Activated CD8-positive, alpha-beta memory T cell treated with anti-CD3 and anti-CD28 coated beads for 36 hours (primary cell): ENCODE results near the gene PTPRF. TPM values are rescaled to one million over a fixed set of nuclear protein-coding genes. Genes with fewer than 3 reads are reported as not detected.
"Not testable (repeated sequence)": the region's sequence is repeated elsewhere in the genome, so short reads cannot be mapped to it uniquely, and the experiment has no call there.

Experiments used
- CTCF ChIA-PET: fragments of 350-600 bp; sonication (Branson Sonifier 250); formaldehyde crosslinking; loops from one replicate; lab custom pipeline; 2021; ENCODE audit warnings: antibody characterized with exemption; lab: Charles Lee
- POLR2A ChIA-PET: fragments of 350-600 bp; sonication (Branson Sonifier 250); formaldehyde crosslinking; loops from one replicate; lab custom pipeline; 2021; ENCODE audit warnings: antibody characterized with exemption; lab: Charles Lee
- total RNA-seq, 2 experiments: library from RNA; stranded (reverse); gene quantifications; one replicate each; pipeline ENCODE4 v1.2.3, GENCODE V29; 2021

PTPRF gene
- total RNA-seq, 2 experiments from 2014 or later: 0.67 to 0.86 TPM

DNA sequence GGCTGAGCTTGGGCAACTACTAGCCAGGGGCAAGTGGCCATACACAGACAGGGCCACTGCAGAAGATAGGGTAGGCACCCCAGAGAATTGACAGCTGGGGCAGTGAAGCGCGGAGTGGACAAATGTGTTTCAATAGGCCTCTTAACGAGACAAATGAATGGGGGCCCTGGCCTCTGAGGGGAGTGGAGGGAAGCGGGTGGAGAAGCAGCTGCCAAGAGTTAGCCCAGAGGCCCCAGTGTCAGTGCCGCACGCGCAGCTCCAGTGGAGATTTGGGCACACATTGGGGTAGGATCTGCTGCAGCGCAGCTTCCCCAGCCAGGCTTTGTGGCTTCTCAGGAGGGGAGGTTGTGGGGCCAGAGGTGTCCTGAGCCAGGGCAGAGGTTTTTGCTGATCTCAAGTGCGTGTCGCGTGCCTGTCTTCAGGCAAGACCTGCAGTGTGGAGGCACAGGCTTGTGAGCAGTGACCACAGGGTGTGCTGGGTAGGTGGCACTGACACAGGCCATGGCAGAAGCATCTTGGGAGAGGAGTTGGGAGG lies 16.9 kb downstream of the PTPRF start:
- CTCF ChIA-PET: interaction anchor here (0.8 kb wide), 1 partner anchor 754 kb away, joined by 3 read pairs; no protein-coding TSS in a partner anchor
- POLR2A ChIA-PET: no interaction called here

DNA sequence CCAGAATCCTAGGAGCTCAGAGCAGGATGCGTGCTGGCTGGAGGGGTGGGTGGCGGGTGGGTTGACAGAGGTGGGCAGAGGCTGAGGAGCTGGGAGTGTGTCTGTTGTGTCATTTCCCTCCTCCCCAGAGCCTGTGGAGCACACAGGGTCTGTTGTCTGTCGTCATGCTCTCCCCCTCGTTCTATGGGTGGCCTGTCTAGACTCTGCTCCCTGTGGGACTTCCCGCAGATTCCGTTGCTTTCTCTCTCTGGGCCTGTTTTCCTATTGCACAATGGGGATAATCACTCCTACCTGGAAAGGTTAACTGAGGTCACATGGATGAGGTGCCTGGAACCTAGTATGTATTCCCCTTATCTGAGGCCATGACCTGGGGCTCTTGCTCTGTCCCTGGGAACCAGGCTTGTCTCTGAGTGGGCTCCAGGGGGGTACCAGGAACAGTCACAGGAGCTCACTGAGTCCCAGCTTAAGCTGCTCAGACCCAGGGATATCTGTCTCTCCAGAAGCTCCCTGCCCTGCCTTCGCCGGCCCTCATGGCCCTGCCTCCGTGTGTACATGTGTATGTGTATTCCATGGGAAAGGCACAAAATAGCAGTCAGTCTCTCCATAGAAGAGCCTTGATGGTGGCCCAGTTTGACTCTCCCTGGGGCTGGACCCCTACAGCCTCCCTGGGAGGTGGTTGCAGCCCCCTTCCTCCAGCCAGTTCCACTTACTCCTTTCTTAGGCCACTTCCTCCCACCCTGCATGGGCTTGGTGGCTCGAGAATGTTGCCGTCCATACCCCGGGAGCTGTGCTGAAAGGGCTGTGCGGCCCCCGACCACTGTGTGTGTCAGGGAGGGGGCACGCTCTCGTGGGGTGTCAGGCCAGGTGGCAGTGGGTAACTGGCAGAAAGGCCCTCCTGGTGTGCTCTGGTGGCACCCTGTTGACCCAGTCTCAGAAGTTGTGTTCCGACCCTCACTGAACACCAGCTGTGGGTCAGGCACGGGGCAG lies 17.9 kb downstream of the PTPRF start:
- ChIA-PET CTCF (interaction anchor here (0.6 to 0.8 kb wide), 2 partner anchors 146 to 753 kb away, joined by 3 read pairs; no protein-coding TSS in a partner anchor), POLR2A (no interaction called here)

DNA sequence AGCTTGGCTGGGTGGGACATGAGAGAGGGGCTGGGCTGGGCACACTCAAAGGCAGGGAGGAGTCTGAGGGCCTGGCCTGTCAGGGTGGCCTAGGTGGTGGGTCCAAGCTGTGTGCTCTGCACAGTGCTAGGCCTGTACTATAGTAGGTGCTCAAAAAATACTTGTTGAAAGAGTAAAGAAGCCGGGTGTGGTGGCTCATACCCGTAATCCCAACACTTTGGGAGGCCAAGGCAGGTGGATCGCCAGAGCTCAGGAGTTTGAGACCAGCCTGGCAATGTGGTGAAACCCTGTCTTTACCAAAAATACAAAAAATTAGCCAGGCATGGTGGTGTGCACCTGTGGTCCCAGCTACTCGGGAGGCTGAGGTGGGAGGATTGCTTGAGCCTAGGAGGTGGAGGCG lies 18.7 kb downstream of the PTPRF start:
- POLR2A ChIA-PET: not testable (repeated sequence)

DNA sequence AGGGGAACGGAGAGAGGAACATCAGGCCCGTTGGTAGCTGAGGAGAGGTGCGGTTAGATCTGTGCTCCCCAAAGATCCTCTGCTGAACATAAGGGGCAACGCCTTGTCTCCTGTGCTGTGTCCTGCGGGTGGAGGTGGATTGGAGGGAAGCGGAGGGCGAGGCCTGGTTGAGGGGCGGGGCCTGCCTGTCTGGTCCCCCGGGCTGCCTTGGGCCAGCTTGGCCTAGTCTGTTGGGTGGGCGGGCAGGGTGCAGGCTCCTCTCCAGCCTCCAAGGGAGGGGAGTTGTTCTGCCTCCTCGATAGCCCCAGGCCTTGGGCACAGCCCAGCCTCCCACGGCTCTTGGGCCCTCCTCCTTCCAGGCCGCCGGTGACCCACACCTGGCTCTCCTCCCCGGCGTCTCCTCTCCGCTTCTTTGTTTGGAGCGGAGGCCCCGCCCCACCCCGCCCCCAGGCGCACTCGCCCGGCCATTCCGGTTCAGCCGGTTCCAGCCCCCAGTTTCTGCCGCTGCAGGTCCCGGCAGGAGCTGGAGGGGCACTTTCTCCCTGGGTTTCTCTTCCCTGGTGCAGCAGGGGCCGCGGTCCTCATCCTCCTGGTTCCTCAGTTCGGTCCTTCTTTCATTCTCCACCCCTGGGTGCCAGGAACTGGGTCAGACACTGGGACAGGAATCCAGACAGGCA lies 19.4 kb downstream of the PTPRF start:
- ChIA-PET CTCF (no interaction called here), POLR2A (no interaction called here)

More for the DNA sequence above, 18.7 kb downstream of the PTPRF start:
- CTCF ChIA-PET: interaction anchor here (0.6 kb wide), 1 partner anchor 145 kb away, joined by 3 read pairs; no protein-coding TSS in a partner anchor

DNA sequence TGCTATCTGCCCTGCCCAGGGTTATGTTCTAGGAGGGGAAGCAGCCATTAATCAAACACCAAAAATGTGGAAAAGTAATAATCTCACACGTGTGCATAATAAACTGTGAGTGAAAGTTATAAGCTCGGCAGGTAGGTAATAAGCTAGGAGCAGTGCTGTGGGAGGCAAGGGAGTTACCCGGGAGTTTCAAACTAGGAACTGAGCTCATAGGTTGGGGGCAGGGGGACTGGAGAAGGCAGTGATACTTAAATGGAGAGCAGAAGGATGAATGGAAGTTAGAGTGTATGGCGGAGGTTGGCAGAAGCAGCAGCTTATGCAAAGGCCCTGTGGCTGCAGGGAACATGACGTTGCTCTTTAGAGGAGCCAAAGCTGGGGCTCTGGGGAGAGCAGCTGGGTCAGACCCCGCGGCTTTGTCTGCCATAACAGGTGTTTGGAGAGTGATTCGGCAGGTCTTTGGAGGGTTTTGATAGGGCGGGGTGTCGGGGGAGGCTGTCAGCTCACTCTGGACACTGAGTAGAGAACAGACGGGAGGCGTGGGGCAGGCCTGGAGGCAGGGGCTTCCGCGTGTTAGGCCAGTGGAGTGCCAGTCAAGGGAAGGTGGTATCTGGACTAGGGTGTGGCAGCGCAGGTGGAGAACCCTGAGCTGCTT lies 20.0 kb downstream of the PTPRF start:
- POLR2A ChIA-PET: no interaction called here
- CTCF ChIA-PET: no interaction called here

DNA sequence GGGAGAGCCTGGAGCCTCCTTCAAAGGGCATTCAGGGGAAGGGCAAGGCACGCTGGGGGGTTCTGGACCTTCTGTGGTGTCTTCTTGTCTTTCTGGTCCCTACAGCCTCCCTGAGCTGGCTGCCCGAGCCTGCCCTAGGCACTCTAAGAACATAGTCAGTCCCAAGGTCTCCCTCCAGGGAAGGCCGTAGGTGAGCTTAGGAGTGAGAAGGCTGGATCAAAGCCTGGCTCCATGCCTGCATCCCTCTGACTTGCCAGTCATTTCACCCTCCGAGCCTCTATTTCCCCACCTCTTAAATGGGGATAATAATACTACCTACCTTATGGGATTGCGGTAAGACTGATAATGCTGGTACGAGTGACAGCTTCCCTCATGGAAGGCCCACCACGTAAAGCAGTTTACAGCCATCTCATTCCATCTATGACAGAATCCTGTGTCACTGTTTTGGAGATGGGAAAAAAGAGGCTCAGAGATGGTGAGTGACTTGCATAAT lies 20.8 kb downstream of the PTPRF start:
- CTCF ChIA-PET: interaction anchor here (0.5 kb wide), 1 partner anchor 170 kb away, joined by 3 read pairs; no protein-coding TSS in a partner anchor
- POLR2A ChIA-PET: no interaction called here

DNA sequence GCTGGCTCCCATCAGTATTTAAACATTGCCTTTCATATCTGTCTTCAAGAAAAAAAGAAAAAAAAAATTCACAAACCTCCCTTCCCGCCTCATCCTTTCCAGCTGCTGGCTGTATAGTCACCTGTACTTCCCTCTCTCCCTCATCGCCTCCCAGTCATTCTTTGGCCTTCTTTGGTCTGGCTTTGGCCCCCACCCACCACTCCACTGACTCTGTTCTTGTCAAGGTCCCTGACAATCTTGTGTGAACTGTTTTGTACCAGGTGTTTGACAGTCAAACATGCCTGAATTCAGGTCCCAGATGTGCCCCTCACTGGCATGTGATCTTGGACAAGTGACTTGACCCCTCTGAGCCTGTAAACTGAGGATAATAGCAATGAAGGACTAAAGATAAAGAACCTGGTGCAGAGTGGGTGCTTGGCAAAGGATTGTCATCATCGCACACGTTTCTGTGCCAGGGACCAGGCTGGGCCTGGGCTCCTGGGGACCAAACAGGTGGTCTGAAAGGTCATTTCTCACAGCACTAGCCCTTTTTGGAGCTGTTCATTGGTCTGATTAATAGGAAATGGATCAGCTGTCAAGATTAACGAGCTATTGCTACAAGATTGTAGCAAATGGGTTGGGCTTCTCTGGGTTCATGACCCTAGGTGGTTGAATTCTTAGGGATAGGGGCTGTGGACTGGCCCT lies 21.5 kb downstream of the PTPRF start:
- POLR2A ChIA-PET: no interaction called here
- CTCF ChIA-PET: no interaction called here

DNA sequence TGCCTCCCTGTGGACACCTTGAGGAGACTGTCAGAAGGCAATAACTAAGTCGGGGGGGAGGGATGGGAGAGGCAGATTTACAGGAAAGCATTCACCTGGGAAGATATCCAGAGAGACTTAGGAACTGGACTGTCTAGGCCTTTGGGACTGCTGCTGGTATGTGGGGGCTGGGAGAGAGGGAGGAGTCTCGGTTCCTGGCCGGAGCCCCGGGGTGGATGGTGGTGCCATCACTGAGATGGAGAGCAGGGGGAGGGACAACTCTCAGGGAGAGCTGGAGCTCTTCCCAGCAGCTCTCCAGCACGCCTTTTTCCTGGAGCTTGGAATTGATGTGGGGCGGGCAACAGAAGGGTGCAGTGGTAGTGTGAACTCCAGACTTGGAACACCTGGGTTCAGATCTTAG lies 22.1 kb downstream of the PTPRF start:
- ChIA-PET CTCF (no interaction called here), POLR2A (no interaction called here)

DNA sequence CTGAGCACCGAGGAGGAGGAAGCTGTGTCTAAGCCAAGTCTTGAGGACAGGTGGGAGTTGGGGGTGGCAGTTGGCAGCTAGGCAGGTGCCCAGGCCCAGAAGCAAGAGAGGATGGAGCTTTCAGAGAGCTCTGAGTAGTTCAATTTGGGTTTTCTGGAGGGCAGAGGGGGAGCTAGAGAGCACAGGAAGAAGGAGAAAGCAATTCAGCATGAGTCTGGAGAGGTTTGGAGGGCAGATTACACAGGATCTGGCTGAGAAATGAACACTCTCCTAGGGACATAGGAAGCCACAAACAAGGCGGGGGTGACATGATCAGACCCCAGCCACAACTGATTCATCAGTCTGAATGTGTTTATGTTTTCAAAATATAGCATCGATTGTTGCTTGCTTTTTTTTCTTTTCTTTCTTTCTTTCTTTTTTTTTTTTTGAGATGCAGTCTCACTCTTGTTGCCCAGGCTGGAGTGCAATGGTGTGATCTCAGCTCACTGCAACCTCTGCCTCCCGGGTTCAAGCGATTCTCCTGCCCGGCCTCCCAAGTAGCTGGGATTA lies 23.8 kb downstream of the PTPRF start:
- POLR2A ChIA-PET: no interaction called here

DNA sequence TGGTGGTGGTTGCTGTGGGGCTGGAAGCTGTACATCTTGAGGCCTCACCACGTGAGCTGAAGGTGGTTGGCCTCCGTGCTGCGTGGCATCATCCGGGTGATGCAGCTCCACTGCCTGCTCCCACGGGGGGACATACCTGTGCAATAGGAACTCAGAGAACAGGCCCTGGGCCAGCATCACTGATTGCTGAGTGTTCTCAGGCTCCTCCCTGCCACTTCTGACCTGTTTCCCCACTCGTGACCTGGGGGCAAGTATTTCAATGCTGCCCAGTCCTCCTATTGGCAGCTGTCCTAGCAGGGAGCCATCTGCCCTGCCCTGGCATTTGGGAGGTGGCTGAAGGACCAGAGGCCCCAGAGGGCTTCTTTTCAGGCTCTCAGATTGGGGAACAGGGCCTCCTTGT lies 26.1 kb downstream of the PTPRF start:
- POLR2A ChIA-PET: no interaction called here
- CTCF ChIA-PET: no interaction called here

More for the DNA sequence above, 23.8 kb downstream of the PTPRF start:
- CTCF ChIA-PET: interaction anchor here (0.6 to 1.1 kb wide), 3 partner anchors 12 to 155 kb away, joined by 3 read pairs; no protein-coding TSS in a partner anchor

DNA sequence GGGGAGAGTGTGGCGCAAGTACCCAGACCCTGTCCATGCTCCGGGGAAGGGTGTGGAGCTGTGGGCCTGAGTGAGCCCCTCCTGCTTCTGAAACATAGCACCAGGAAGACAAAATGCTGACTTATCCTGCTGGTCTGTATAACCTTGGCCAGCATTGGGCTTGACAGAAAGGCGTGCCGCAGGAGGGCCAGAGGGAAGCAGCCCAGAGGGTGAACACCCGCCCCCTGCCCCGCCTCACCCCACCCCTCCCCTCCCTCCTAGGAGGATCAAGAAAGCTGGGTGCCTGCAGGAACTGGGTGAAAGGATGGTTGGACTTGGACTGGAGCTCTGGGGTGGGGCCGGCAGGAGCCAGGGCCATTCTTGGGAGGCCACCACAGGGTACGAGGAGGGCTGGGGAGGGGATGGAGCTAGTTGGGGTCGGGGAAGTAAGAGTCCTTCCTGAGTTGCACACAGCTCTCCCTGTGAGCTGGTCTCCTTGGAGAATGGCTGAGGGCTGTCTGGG lies 27.1 kb downstream of the PTPRF start:
- POLR2A ChIA-PET: no interaction called here
- CTCF ChIA-PET: no interaction called here

DNA sequence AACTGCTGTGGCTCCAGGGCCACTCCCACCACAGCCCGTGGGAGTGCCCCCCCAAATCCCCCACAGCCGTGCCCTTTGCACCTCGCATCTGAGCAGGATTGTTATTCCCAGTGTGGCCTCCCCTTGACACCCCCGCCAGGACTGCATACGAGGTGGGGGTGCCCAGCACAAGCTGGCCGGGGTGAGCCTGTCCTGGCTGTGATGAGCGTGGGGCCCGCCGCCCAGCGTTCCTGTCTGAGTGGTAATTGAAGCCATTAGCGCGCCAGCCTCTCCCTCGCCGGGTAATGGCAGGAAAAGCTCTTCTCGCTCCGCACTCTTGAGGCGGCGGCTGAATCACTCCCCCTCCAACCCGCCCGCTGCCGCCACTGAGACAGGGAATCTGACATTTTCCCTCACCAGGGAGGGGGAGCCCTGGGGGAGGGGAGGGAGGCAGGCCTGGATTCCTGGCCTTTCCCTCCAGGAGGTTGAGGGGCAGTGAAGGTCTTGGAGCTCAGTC lies 27.7 kb downstream of the PTPRF start:
- ChIA-PET CTCF (no interaction called here), POLR2A (no interaction called here)

DNA sequence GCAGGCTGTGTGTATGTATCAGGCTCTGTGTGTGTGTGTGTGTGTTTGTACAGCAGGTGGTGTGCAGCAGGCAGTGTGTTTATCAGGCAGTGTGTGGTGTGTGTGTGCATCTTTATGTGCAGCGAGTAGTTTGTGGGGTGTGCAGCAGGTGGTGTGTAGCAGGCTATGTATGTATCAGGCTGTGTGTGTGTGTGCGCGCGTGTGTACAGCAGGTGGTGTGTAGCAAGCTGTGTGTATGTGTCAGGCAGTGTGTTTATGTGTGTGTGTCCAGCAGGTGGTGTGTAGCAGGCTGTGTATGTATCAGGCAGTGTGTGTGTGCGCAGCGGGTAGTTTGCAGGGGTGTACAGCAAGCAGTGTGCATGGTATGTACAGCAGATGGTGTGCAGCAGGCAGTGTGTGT lies 29.0 kb downstream of the PTPRF start:
- POLR2A ChIA-PET: no interaction called here
- CTCF ChIA-PET: no interaction called here

DNA sequence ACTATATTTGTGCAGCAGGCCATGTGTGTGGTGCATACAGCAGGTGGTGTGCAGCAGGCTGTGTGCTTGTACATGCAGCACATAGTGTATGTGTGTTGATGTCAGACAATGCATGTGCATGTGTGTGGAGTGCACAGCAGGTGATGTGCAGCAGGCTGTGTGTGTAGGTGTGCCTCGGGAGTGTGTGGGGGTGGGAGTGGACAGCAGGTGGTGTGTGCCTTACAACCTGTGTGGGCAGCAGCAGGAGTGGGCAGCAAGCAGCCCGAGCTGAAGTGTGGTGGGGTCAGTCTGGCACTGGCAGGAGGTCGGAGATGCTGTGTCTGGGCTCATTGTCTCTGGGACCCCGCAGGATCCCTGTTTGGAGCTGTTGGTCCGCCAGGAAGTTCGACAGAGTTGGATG lies 29.6 kb downstream of the PTPRF start:
- POLR2A ChIA-PET: no interaction called here
- CTCF ChIA-PET: no interaction called here

DNA sequence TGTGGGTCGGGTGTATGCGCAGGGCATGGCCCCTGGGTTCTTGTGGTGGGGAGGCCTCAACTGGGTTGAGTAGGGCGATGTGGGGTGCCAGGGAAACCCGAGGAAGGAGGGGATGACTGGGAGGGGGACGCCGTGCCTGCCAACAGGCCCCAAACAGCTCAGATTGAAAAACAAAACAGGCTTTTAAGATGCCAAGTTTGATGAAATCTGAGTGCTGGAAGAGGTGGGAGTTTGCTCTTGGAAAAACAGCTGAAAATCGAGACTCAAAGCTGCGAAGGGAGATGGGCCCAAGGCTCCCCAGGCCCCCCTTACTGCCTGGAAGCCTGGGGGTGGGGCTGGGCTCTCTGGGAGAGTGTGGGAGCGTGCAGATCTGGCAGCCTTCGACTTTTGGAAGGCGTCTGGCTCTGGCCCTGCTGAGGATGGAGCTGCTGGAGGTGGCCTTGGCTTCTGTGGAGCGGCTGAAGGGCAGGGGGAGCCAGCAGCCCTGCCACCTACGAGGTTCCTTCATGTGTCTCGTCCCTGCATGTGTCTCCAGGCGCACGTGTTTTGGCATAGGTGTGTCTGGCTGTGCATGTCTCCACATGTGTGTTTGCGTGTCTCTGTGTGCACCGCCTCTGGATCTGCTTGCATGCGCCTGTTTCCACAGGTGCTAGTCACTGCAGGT lies 33.3 kb downstream of the PTPRF start:
- ChIA-PET CTCF (interaction anchor here (0.7 kb wide), 1 partner anchor 371 kb away, joined by 3 read pairs; no protein-coding TSS in a partner anchor), POLR2A (no interaction called here)

DNA sequence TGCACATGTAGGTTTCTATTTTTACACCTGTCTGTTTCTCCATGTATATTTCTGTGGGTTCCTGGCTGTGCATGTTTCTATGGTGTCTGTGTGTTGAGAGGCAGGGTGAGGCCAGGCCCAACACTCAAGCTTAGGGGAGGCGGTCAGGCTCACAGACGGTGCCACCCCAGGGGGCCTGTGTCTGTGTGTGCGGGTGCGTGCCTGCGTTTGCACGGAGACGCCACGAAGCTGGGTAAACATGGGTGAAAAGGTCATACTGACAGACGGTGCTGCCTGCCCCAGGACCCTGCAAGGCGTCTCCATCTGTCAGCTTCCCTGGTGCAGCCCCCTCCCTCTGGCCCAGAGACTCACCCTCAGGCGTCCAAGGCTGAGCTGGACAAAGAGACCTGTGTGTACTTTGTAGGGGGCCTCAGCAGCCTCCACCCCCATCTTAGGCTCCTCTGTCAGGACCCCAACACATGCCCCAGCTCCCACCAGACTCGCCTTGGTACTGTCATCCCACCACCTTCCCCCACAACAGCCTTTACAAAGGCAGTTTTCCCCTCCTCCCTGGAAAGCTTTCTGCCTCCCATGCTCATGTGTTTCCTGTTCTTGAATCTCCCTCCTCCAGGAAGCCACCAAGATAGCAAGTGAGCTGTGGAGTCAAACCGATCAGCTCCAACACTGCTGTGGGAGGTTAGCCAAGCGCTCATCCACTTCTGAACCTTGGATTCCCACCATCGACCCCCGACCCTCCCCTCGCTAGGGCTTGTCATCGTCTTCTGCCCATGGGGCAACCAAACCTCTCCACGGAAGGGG lies 34.1 kb downstream of the PTPRF start:
- ChIA-PET POLR2A (no interaction called here), CTCF (interaction anchor here (0.7 kb wide), 1 partner anchor 370 kb away, joined by 3 read pairs; no protein-coding TSS in a partner anchor)
